Daoy (cell line): ENCODE results near the gene MCC. TPM values are rescaled to one million over a fixed set of nuclear protein-coding genes. Genes with fewer than 3 reads are reported as not detected.

Experiments
- DNase-seq: peaks from one replicate; pipeline ENCODE4 v3.0.0-alpha.2; 2015; ENCODE audit warnings: low read depth
- total RNA-seq: library from RNA; depleted of rRNA; stranded (reverse); fragments of >200 nt; shearing (Covaris generic); gene quantifications from 2 replicates; pipeline ENCODE4 v1.2.3, GENCODE V29; 2014; rRNA removed

Gene MCC
- total RNA-seq, 1 experiment from 2014 or later, result 11.8 TPM

- no peak for DNase-seq
Measured at GRCh38 chr5:112979723-112980122, 508.5 kb downstream of the MCC start.

GRCh38 chr5:112978836-112979235 lies 509.4 kb downstream of the MCC start:
- DNase-seq, result no peak

GRCh38 chr5:112977440-112977861 lies 510.8 kb downstream of the MCC start:
- DNase-seq, result no peak

GRCh38 chr5:112976432-112977309 lies 511.6 kb downstream of the MCC start, which contains the start of gene DCP2:
Gene DCP2 (plus strand): TSS chr5:112976798. CDS start chr5:112976934, 136 bp downstream.
- peak; percentile 99 for DNase-seq

GRCh38 chr5:112975721-112976431 lies 512.4 kb downstream of the MCC start:
- DNase-seq, result no peak

GRCh38 chr5:112974901-112975300 lies 513.4 kb downstream of the MCC start:
- no peak for DNase-seq

- no peak for DNase-seq
Measured at GRCh38 chr5:112973904-112974303, 514.3 kb downstream of the MCC start.

GRCh38 chr5:112973036-112973435 lies 515.2 kb downstream of the MCC start:
- DNase-seq, result no peak

Other genes starting within 250 kb of the MCC start
- gene TSSK1B, start 53.5 kb downstream of the MCC start, total RNA-seq, result not detected in 2 replicates
- 21.3 and 31.4 TPM in 2 replicates for gene YTHDC2, start 25.2 kb upstream of the MCC start, total RNA-seq